ENCODE data around the gene FAM131A.

Gene FAM131A

DNA sequence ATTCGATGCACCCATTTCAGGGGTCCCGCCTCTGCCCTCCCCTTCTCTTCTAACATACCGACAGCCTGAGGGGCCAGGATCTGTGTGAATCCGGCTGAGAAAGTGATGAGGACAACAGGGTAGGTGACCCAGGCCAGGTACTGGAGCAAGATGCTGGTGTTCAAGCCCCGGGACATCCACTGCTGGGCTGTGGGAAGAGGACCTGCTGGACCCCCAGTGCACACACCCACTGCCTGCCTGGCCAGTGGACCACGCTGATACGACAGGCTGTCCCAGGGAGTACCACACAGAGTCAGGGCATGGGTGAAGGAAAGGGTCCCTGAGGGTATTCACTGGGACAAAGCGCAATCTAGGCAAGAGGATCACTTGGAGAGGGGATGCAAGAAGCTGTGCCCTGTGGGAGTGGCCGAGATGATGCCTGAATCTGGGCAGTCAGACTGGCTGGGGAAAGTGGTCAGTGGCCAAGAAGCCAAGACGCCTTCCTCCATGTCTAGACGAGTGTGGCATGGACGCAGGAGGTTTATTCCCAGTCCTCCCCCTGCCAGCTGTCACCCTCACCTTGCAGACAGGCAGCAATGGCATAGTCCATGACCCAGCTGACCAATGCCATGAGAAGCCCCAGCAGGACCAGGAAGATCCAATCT, 20.8 kb downstream of the FAM131A start:
- DNase-seq (ENCODE audit: low read depth): no peak

- no peak for DNase-seq (ENCODE audit: low read depth)
Measured at GRCh38 chr3:184358921-184359350, 21.5 kb downstream of the FAM131A start.

DNA sequence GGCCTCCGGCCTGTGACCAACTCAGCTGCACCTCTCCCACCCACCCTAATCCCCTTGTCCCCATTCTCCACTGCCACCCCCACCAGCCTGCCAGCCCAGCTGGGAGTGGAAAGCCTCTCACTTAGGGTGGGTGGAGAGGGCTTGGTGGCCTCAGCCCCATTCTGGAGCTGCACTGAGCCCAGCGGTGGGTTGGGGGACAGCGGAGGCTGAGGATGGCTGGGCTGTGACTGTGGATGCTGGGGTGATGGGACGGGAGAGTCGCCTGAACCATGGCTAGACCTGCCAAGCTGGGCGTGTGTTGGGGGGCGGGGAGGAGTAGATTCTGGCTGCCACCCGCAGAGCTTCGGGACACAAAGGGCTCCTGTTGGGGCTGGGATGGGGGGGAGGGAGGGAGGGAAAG, 22.2 kb downstream of the FAM131A start:
- no peak for DNase-seq (ENCODE audit: low read depth)

GRCh38 chr3:184360070-184360928, 22.9 kb downstream of the FAM131A start:
- no peak for DNase-seq (ENCODE audit: low read depth)

- no peak for DNase-seq (ENCODE audit: low read depth)
Measured at GRCh38 chr3:184360929-184361531, 23.6 kb downstream of the FAM131A start.

DNA sequence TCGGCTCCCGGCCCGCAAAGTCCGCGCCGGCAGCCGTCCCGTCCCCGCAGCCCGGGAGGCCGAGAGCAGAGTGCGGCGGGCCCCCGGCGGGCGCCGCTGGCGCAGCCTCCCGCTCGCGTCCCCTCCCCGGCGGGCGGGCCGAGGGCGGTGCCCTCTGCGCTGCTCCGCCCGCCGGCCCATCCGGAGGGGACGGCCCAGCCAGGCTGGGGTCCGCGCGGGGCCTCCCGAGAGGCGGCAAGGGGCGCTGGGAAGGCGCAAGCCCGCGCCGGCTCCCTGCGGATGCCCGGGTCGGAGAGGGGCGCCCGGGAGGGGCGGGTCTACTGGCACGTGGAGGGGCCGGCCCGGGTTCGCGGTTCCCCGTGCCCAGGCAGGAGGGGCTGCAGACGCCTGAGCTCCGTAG, 24.1 kb downstream of the FAM131A start, which contains the start of the genes CLCN2 and POLR2H:
Gene CLCN2, minus strand, starts transcription at position 74 of the 400 bp plus-strand sequence. CDS start 126 bp downstream, outside the sequence.
Gene POLR2H, plus strand, starts transcription at position 179 of the 400 bp plus-strand sequence. CDS start 1,783 bp downstream, outside the sequence.
- peak; percentile 27 for DNase-seq (ENCODE audit: low read depth)

DNA sequence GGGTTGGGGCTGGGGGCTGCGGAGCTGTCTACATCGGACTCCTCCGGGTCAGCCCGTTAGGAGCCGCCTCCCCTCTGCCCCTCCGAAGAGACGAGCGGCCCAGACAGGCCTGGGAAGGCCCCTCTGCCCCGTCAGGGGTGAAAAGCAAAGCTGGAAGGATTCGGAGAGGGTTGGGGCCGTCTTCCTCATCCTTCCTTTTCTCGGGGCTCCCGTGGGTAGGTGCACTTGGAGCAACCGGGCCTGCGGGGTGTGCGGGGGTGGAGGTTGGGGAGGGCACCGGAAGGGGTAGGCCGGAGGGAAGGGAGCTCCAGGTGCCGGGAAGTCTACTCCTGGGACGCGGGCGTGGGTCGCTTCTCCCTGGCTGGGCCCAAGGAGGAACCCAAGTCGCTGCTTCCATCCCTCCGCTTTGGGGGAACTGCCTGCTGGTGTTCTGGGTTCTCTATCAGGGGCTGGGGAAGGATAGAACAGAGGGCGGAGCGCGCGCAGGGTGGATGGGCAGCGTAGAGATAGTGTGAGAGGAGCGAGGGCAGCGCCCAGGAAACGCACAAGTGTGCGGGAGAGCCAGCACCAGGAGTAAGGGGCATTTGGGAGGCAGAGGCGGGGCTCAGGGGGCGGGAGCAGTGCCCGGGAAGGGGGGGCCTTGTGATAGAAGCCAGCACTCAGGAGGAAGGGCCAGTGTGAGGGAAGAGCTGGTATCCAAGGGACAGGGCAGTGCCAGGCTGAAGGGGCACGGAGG, 24.7 kb downstream of the FAM131A start:
- DNase-seq (ENCODE audit: low read depth): peak; percentile 28

GRCh38 chr3:184362668-184363546, 25.5 kb downstream of the FAM131A start:
- peak; percentile 87 for DNase-seq (ENCODE audit: low read depth)

GRCh38 chr3:184366619-184367289, 29.4 kb downstream of the FAM131A start:
- no peak for DNase-seq (ENCODE audit: low read depth)

- no peak for DNase-seq (ENCODE audit: low read depth)
Measured at GRCh38 chr3:184368116-184368515, 30.7 kb downstream of the FAM131A start.

GRCh38 chr3:184368586-184369183, 31.3 kb downstream of the FAM131A start:
- DNase-seq (ENCODE audit: low read depth): no peak

DNA sequence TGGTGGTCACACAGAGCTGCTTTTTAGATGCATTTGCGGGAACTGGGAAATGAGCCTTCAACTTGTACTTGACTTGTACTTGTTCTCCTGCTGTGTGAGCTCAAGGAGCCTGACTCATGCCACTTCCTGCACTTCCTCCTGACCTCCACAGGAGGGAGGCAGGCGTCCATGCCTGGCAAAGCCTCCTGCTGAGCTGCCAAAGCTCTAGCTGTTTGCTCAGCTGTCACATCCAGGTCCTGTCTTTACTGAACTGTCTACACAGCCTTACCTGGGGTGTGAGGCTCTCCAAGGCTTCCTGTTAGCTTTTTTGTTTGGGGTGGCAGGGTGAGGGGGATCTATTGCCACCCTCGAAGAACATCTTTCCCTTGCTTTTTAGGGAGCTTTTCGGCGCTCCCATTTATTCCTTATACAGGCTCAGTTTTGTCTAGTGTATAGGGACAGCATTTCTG, 34.2 kb downstream of the FAM131A start:
- DNase-seq (ENCODE audit: low read depth): peak; percentile 30

DNA sequence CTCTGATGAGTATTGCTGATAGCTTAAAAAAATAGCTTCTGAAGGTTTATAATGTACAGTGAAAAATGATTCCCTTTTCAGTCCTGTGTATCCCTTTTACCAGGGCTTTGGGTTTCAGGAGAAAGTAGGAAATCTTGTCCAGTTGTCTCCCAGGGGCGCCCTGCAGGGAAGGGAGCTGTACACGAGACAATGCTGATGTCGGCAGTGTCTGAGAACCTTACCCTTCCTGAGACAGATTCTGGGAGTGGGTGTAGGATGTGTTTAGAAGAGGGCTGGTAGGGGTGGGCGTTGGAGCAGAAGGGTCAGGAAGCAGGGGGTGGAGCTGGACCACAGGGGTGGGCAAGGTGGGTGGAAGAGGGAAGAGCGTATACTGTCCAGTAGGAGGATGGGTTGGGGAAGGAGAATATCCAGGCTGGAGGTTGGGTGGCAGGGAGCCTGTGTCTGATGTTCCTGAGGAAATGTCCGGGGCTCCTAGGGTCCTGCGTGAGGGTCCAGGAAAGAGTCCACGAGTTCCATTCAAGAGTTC, 35.0 kb downstream of the FAM131A start:
- no peak for DNase-seq (ENCODE audit: low read depth)

- no peak for DNase-seq (ENCODE audit: low read depth)
Measured at GRCh38 chr3:184372911-184373310, 35.5 kb downstream of the FAM131A start.

DNA sequence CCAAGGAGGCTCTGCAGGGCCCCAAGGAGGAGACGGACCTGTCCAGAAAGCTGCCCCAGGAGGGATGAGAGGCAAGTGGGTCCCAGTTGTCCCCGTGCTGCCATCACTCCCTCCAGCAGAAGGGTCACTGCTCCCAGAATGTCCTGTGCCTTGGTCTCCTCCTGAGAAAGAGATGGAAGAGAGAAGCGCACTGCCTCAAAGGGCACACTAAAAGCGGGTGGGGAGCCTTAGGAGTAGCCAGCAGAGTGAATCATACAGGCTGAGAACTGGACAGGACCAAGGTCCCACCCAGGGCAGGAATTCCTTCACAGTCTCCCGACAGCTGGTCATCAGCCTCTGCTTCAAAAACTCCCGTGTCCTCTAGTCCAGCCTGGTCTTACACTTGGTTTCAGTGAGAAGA, 36.0 kb downstream of the FAM131A start:
- no peak for DNase-seq (ENCODE audit: low read depth)

DNA sequence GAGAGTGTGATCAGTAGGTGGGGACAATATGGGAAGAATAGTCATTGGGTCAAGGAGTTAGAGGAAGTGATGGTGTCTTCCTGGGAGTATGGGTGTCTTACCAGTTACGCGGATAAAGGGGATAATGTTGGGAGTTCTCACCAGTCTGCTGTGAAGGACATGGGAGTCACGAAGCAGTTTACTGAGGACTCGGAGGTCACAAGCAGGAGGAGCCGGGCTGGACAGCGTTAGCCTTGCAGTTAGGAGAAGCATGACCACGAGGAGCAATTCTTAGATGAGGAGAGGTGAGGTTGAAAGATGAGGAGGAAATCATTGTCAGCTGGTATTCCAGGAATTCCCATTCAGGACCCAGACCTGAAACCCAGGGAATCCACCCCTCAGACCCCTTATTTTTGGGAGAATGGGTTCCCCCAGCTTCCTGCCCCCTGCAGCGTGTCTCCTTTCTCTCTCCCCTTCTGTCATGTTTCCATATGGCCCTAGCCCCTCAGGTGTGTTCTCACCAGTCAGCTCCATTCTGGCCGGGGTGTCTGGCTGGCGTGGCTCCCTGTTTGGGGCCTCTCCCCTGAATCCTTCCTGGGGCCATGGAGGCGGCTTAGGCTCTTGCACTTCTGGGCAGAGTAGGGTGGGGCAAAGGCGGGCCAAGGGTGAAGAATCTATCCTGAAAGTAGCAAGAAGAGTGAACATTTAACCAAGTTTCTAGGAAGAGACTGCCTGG, 38.5 kb downstream of the FAM131A start:
- DNase-seq (ENCODE audit: low read depth): no peak

GRCh38 chr3:184377374-184377773, 40.0 kb downstream of the FAM131A start:
- DNase-seq (ENCODE audit: low read depth): no peak

DNA sequence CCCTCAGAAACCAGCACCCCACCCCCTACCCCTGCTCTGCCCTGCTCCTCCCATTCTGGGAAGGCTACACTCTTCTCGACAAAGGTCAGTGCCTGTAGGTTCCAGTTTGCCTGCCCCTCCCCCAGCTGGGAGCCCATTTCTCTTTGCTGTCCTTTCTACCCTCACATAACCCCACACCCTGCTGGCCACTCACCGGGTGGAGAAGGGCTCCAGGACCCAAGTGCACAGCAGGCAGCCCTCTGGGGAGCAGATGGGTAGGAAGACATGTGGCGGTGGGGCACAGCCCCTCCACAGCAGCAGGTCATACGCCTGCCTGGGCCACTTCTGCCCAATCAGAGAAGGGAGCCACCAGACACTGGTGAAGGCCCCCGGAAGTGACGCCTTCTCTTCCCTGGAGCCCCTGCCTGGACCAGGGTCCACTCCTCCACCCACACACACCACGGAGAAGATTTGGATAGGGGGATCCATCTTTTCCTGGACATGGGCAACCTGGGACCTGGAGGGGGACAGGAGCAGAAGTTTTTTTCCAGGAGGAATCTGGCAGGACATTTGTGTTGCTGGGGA, 40.6 kb downstream of the FAM131A start, which contains the start of gene THPO:
Gene THPO, minus strand, starts transcription at position 326 of the 564 bp plus-strand sequence. CDS start 1,948 bp downstream, outside the sequence.
- DNase-seq (ENCODE audit: low read depth): no peak
